GM12878 (cell line): ENCODE measurements around the gene TNFRSF1A.

Source experiments
- EGR1 ChIP-seq, 2 experiments: IDR thresholded peaks; 1 replicate in 1 of 2; 2 replicates in 1 of 2; pipeline ENCODE4 v1.6.1; 2011 to 2012; ENCODE audit warnings: low read depth in 2 of 2, low read length in 2 of 2, borderline replicate concordance in 1 of 2, mild to moderate bottlenecking in 1 of 2, moderate library complexity in 1 of 2
- EZH2 ChIP-seq: IDR thresholded peaks from 2 replicates; pipeline ENCODE4 v1.6.1; 2012; ENCODE audit warnings: low read depth, mild to moderate bottlenecking, control low read depth, inconsistent platforms, low read length, borderline replicate concordance; ENCODE audit not compliant: control insufficient read depth
- FOXM1 ChIP-seq: IDR thresholded peaks from 2 replicates; pipeline ENCODE4 v1.6.1; 2012; ENCODE audit warnings: low read depth, mild to moderate bottlenecking, inconsistent platforms, low read length, moderate library complexity
- HDAC2 ChIP-seq: fragments of 200-600 bp; sonication (generic); IDR thresholded peaks from 2 replicates; pipeline ENCODE4 v1.6.1; 2017
- RELB ChIP-seq: fragments of 450-650 bp; IDR thresholded peaks from 2 replicates; pipeline ENCODE4 v1.6.1; 2017; ENCODE audit warnings: low read depth, mild to moderate bottlenecking, moderate library complexity
- SIX5 ChIP-seq: IDR thresholded peaks from 2 replicates; pipeline ENCODE4 v1.6.1; 2011; ENCODE audit warnings: mild to moderate bottlenecking, low read depth, low read length, moderate library complexity; ENCODE audit not compliant: severe bottlenecking
- TARDBP ChIP-seq: IDR thresholded peaks from 2 replicates; pipeline ENCODE4 v1.6.1; 2016; ENCODE audit warnings: borderline replicate concordance
- ZNF274 ChIP-seq: IDR thresholded peaks from one replicate; pipeline ENCODE4 v1.8.0; 2011; ENCODE audit not compliant: insufficient read length, insufficient read depth

- TF ChIP-seq HDAC2: no peak
- no peak for TF ChIP-seq ZNF274
- TF ChIP-seq EGR1 (IDR thresholded peaks at IDR 0.05; ENCODE audit: borderline replicate concordance in 1 of 2, low read depth in 2 of 2, low read length in 2 of 2): no peak
- no peak for TF ChIP-seq EZH2
- no peak for TF ChIP-seq TARDBP
- TF ChIP-seq RELB: no peak
- TF ChIP-seq FOXM1: no peak
- TF ChIP-seq SIX5: no peak
Measured at GRCh38 chr12:6295094-6295811, 46.6 kb downstream of the TNFRSF1A start.
